Measurements from ENCODE around the gene SACS.

- TF ChIP-seq YY1 (IDR thresholded peaks at IDR 0.05; ENCODE audit: insufficient read depth, insufficient read length) = no peak
- no peak for TF ChIP-seq ZNF274 (IDR thresholded peaks at IDR 0.05; ENCODE audit: low read depth, low read length)
Observed at GRCh38 chr13:23385931-23386330, 47.6 kb downstream of the SACS start.
